NCI-H446 treated with DMSO at 0.1 percent for 48 hours (cell line): ENCODE data around the gene ILF2.
"Not testable (repeated sequence)": the region's sequence is repeated elsewhere in the genome, so short reads cannot be mapped to it uniquely, and the experiment has no call there.

ENCODE experiments used
- DNase-seq: peaks from one replicate; lab custom pipeline; 2025; lab: John Stamatoyannopoulos, UW

ILF2 gene

DNA sequence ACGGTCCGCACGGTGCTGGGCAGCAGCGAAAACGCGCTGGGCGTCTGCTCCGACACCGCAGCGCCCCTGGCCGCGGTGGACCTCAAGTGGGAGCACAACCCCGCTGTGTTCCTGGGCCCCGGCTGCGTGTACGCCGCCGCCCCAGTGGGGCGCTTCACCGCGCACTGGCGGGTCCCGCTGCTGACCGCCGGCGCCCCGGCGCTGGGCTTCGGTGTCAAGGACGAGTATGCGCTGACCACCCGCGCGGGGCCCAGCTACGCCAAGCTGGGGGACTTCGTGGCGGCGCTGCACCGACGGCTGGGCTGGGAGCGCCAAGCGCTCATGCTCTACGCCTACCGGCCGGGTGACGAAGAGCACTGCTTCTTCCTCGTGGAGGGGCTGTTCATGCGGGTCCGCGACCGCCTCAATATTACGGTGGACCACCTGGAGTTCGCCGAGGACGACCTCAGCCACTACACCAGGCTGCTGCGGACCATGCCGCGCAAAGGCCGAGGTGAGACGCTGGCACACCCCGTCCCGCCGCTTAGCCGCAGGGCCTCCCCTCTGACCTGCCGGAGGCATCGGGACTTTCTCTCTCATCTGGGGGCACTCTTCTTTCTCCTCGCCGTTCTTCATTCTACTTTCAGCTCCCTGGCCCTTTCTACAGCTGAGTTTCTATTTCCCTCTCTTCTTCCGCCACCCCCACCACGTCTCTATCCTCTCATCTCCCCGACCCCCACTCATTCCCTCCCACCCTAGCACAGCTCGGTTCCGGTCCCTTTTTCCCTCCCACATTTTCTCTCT lies 8.7 kb upstream of the ILF2 start:
- DNase-seq = no peak

DNA sequence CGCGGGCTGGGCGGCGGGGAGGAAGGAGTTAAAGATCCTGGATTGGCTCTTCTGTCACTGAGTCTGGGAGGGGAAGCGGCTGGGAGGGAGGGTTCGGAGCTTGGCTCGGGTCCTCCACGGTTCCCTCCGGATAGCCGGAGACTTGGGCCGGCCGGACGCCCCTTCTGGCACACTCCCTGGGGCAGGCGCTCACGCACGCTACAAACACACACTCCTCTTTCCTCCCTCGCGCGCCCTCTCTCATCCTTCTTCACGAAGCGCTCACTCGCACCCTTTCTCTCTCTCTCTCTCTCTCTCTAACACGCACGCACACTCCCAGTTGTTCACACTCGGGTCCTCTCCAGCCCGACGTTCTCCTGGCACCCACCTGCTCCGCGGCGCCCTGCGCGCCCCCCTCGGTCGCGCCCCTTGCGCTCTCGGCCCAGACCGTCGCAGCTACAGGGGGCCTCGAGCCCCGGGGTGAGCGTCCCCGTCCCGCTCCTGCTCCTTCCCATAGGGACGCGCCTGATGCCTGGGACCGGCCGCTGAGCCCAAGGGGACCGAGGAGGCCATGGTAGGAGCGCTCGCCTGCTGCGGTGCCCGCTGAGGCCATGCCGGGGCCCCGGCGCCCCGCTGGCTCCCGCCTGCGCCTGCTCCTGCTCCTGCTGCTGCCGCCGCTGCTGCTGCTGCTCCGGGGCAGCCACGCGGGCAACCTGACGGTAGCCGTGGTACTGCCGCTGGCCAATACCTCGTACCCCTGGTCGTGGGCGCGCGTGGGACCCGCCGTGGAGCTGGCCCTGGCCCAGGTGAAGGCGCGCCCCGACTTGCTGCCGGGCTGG lies 7.9 kb upstream of the ILF2 start, which contains the start of gene NPR1:
Gene NPR1, plus strand, starts transcription at position 170 of the 818 bp plus-strand sequence. Its CDS starts 421 bp downstream, at position 591.
- DNase-seq = no peak

GRCh38 chr1:153677718-153678518 lies 7.1 kb upstream of the ILF2 start:
- DNase-seq = peak; percentile 14

DNA sequence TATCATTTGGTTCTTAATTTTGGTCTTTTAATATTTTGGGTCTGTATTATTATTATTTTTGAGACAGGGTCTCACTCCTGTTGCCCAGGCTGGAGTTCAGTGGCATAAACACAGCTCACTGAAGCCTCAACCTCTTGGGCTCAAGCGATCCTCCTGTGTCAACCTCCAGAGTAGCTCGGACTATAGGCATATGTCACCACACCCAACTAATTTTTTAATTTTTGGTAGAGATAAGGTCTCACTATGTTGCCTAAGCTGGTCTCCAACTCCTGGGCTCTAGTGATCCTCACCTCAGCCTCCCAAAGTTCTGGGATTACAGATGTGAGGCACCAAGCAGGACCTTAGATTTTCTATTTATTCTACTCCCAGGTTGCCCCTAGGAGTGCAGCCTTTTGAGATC lies 2.7 kb upstream of the ILF2 start:
- no peak for DNase-seq

- DNase-seq = not testable (repeated sequence)
Measured at GRCh38 chr1:153671628-153672353, 998 bp upstream of the ILF2 start.

DNA sequence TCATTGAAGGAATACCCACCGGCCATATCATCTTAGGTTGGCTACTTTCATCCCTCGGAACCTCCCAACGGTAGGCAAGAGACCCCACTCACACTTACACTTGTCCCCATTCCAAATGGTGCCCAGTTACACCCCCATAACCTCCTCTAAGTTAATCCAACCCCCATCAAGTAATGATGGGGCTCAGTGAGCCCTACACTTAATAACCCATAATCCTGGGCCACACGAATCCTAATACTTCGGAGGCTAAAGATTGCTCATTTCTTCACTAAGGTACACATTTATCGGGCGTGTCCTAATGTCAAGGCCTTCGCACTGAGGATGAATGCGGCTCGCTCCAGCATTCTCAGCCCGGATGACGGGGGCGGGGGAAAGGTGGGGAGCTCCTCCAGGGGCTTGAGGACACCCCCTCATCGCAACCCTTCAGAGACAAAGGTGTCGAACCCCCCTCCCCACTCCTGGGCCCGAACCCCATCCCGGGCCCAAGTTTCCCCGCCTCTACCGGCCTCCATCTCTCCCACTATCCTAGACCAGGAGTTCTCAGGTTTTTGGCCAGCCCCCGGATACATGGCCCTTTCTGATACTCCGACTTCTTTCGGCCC lies 435 bp downstream of the ILF2 start:
- no peak for DNase-seq

DNA sequence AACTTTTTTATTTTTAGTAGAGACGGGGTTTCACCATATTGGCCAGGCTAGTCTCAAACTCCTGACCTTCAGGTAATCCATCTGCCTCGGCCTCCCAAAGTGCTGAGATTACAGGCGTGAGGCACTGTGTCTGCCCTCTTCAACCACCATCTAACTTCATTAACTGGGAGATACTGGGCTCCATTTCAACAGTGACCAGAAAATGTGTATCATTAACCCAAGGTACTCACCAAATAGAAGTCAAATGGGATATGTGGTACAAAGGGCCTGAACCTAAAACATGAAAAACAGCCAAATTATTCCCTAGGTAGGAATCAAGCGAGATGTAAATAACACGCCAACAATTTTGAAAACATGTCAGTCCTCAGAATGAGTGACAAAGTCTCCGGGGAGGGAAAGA lies 1.2 kb downstream of the ILF2 start:
- no peak for DNase-seq

DNA sequence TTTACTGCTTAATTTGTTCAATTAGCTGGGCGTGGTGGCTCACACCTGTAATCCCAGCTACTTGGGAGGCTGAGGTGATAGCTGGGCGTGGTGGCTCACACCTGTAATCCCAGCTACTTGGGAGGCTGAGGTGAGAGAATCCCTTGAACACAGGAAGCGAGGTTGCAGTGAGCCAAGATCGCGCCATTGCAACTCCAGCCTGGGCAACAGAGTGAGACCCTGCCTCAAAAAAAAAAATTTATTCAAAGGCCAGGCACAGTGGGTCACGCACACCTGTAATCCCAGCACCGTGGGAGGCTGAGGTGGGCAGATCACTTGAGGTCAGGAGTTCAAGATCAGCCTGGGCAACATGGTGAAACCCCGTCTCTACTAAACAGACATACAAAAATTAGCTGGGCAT lies 2.1 kb downstream of the ILF2 start:
- not testable (repeated sequence) for DNase-seq

- no peak for DNase-seq
Measured at GRCh38 chr1:153667439-153667838, 3.4 kb downstream of the ILF2 start.

DNA sequence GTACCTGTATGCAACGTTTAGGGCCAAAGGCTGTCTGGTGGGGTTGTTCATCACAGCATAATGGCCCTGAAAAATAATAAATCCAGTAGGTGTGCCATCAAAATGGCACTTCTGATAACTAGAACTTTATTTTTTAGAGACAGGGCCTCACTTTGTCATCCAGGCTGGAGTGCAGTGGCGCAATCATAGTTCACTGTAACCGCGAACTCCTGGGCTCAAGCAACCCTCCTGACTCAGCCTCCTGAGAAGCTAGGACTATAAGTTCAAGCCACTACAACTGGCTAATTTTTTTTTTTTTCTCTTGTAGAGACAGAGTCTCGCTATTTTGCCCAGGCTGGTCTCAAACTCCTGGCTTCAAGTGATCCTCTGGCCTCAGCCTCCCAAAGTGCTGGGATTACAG lies 7.6 kb downstream of the ILF2 start:
- no peak for DNase-seq

- no peak for DNase-seq
Measured at GRCh38 chr1:153662269-153662668, 8.5 kb downstream of the ILF2 start.

- DNase-seq = no peak
Measured at GRCh38 chr1:153661111-153661708, 9.6 kb downstream of the ILF2 start.

GRCh38 chr1:153659656-153660055 lies 11.1 kb downstream of the ILF2 start:
- no peak for DNase-seq

GRCh38 chr1:153659175-153659534 lies 11.6 kb downstream of the ILF2 start:
- DNase-seq = no peak

DNA sequence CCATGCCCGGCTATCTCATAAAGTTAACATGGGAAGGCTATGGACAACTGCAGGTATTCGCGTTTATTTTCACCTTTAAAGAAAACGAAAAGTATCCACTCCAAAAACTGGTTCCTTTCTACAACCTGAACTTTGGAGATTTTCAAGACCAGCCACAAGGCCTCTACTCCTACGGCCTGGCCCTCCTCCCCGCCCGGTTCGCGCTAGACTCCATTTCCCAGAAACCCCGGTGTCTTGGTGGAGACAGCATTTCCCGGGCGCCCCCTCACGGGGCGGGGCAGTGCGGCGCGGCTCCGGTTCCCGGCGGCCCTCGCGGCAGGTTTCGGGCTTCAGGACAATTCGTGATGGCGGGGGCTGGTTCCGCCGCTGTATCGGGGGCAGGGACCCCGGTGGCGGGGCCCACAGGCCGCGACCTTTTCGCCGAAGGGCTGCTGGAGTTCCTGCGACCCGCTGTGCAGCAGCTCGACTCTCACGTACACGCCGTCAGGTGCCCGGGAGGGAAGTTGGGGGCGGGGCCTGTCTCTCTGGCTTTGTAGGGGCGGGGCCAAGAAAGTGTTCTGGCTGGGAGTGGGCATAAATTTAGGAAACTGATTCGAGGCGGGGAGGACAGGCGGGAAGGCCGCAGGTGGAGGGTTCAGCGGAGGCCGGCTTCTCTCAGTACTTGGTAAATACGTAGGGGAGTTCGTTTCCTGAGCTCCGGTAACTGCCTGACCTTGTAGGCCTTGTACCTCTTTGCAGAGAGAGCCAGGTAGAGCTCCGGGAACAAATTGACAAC lies 12.2 kb downstream of the ILF2 start, which contains the start of gene SNAPIN:
Gene SNAPIN, plus strand, starts transcription at position 304 of the 775 bp plus-strand sequence. Its CDS starts 41 bp downstream, at position 345.
- DNase-seq = peak; percentile 73

GRCh38 chr1:153655333-153655732 lies 15.5 kb downstream of the ILF2 start:
- no peak for DNase-seq

DNA sequence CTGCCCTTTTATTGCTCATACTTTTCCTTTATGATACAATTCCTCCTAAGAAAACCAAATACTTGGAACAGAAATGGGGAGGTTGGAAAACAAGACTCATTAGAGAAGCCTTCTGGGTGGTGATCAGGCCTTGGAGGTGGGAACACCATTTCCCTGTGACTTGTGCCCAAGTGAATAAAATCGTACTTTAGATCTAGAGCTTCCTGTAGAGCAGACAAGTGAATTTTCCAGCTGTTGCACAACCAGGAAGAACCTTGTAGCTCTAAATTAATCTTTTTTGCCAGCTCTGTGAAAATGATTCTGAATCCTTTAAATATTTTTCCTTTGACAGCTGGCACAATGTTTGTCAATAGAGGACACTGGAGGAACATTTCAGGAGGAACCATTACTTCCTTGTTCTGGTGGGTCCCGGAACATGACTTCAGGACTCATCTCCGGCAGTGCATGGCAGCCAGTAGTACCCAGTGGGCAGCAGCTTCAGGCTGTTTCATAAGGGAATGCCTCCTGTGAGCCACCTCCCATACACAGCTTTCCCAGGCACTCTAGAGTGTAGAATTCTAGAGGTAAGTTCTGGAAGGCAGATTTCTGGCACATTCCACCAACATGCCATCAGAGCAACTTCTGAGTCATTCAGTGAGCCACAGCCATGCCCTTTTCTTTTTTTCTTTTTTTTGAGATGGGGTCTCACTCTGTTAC lies 17.8 kb downstream of the ILF2 start:
- no peak for DNase-seq

DNA sequence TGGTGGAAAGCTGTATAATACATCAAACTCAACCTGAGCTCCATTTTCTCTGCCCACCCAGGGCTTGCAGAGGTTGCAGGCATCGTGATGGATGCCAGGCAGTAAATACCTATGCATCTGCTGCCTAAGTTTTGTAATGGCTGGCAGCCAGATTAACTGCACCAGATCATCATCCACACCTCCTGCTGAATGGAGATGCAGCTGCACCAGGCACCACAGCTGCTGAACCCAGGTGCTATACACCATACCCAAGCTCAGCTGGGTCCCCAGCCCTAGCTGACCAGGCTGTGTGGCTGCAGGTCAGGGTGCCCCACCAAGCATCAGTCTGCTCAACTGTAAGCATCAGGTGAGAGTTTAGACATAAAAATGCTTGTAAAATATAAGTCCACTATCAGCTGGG lies 19.0 kb downstream of the ILF2 start:
- no peak for DNase-seq

DNA sequence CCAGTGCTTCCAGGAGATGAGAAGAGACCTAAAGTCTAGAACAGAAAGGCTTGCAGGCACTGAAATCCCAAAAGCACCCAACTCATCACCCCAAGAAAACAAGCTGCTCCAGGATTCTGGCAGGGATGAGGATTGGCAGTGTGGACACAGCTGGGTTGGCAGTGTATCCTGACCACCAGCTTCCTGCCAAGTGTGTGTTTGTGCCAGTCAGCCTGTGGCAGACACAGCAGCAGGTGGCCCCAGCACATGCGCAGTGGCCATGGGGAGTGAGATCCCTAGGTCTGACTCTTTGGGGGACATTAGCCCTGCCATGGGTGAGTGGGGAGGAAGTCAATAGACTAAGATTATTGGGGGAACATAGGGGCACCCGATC lies 20.9 kb downstream of the ILF2 start:
- peak; percentile 82 for DNase-seq
